ENCODE results near the gene RGL3.

GRCh38 chr19:11465600-11465999 is 46.5 kb upstream of the RGL3 start:
- TF ChIP-seq EZH2 (IDR thresholded peaks at IDR 0.05; ENCODE audit: insufficient read depth, poor library complexity, severe bottlenecking): no peak
- no peak for TF ChIP-seq EZH2phosphoT487 (IDR thresholded peaks at IDR 0.05; ENCODE audit: insufficient read depth, low read depth)
